ENCODE data around the gene NCOA4. TPM values are rescaled to one million over a fixed set of nuclear protein-coding genes. Genes with fewer than 3 reads are reported as not detected.
A peak's percentile ranks its signal among the peaks of the same experiment; 100 is the strongest.

NCOA4 gene
- total and polyA plus RNA-seq, 2 of the 4 experiments (the other 2 are of a cell fraction): 62.2 to 188 TPM

DNA sequence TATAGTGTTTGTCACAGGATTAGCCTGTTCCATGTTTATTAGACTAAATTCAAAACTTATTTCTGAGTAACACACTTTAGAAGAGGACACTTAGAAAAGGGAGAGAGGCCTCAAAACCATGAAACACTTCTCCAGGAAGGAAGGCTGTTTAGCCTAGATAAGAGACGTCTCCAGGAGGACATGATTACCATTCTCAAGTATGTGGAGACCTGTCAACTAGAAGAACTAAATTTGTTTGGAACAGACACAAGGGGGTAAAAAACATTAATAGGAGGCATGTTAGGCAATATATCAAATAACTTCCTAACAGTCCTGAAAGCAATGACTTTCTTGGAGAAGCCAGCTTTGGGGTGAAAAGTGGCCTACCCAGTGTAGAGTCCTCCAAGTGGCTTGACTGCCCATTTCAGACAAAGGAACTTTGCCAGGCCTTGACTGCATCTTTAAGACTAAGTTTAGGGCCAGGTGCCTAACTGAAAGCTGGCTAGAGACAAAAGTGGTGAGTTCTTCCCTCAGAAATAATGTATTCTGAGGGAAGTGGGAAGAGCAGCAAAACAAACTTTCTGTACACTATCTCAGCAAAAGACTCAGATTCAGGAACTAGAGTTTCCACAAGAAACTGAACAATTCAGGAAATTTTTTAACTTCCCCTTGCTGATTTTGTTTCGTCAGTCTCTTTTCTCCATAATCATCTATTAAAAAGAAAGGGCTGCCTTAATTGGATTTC is 11.8 kb downstream of the NCOA4 start:
- Histone ChIP-seq H3K23ac (ENCODE audit: low read depth, low read length) (no peak overlapping the region), H3K9me3 (ENCODE audit: control insufficient read depth, insufficient read depth, low read length) (no peaks in the 10 kb centered on the region), H3K36me3 (ENCODE audit: control insufficient read depth, insufficient read depth, low read length) (peaks cover 16% of the 10 kb centered on the region), H3K18ac (ENCODE audit: low read depth, low read length) (peak overlapping the region; percentile 33; the same call in 1 of the 2 replicates), H3K14ac (replicated peaks; ENCODE audit: low read depth, low read length) (peak overlapping the region; percentile 39; the same call in 1 of the 2 replicates), H4K8ac (ENCODE audit: low read depth in 2 of 2, low read length in 2 of 2) (no peak overlapping the region), H2BK20ac (ENCODE audit: low read depth, low read length) (no peak overlapping the region), H3K56ac (ENCODE audit: extremely low read depth, insufficient read depth, low read length) (no peak overlapping the region), H3K9me1 (ENCODE audit: insufficient read depth, low read length) (peaks cover 20% of the 10 kb centered on the region), H4K5ac (ENCODE audit: low read depth, low read length) (no peak overlapping the region; the same call in 1 of the 2 replicates), H2AK9ac (replicated peaks; ENCODE audit: low read depth, low read length, poor library complexity) (no peak overlapping the region), H2BK15ac (ENCODE audit: low read depth, low read length) (no peak overlapping the region), H3K4me3 (ENCODE audit: insufficient read depth, low read depth, low read length) (no peak overlapping the region), H2AFZ (replicated peaks; ENCODE audit: low read length, poor library complexity) (no peak overlapping the region), H2BK5ac (ENCODE audit: low read depth, low read length, poor library complexity, severe bottlenecking) (peak overlapping the region; percentile 42), H3K4ac (ENCODE audit: low read depth, low read length) (no peak overlapping the region), H3K4me2 (ENCODE audit: low read depth, low read length) (peak overlapping the region; percentile 63; the same call in 1 of the 2 replicates), H3K27ac (ENCODE audit: insufficient read depth, low read length) (no peak overlapping the region), H3K4me1 (ENCODE audit: control insufficient read depth, insufficient read depth, low read length) (peaks cover 23% of the 10 kb centered on the region), H3K9ac (ENCODE audit: low read depth, low read length) (no peak overlapping the region), H3K27me3 (ENCODE audit: control insufficient read depth, insufficient read depth, low read length) (no peaks in the 10 kb centered on the region), H4K20me1 (ENCODE audit: insufficient read depth, low read length) (peaks cover 66% of the 10 kb centered on the region), H3K79me1 (ENCODE audit: low read depth in 1 of 2, low read length in 2 of 2) (peaks cover 20 to 63% of the 10 kb centered on the region in 2 experiments), H2AK5ac (ENCODE audit: low read depth, low read length) (no peak overlapping the region), H2BK120ac (ENCODE audit: low read depth, low read length) (no peak overlapping the region), H4K91ac (ENCODE audit: insufficient read depth, low read depth, low read length) (no peak overlapping the region)
- no peak for ATAC-seq (ENCODE audit: low read depth)
- in situ Hi-C loops (cut with MboI; ENCODE audit: low sequenced_read_pairs) (loop anchor here (25.0 kb wide), 1 partner anchor 1031 kb away; the partner anchor contains the start of gene DEPP1), dilution Hi-C loops (cut with HindIII; ENCODE audit: low sequenced_read_pairs, unreplicated experiment) (no loop called here), intact Hi-C loops (cut with micrococcal nuclease) (no loop called here)
- DNase-seq: peak; percentile 43
- no TSS peak for BruUV-seq (replicated peaks)
- CTCF ChIA-PET: interaction anchor here (0.8 kb wide), 1 partner anchor 14 kb away, joined by 3 read pairs; no protein-coding TSS in a partner anchor
- no CpG with 5 or more reads among the region's 2 CpGs for WGBS, 2 experiments (ENCODE audit: extremely low coverage in 2 of 2, insufficient read length in 1 of 2)
- no peak for TF ChIP-seq RCOR1 (IDR thresholded peaks at IDR 0.05; ENCODE audit: insufficient replicate concordance, low read length)
- TF ChIP-seq CEBPB (IDR thresholded peaks at IDR 0.05; ENCODE audit: low read depth, low read length): no peak
- TF ChIP-seq MAZ (IDR thresholded peaks at IDR 0.05; ENCODE audit: borderline replicate concordance, low read depth, low read length): no peak
- no peak for TF ChIP-seq MXI1 (IDR thresholded peaks at IDR 0.05; ENCODE audit: borderline replicate concordance, low read depth, low read length)
- POLR2A ChIA-PET (ENCODE audit: unreplicated experiment): no interaction called here

Measured in IMR-90 (cell line).